Tibial nerve (tissue), 4 donors: ENCODE results near the gene PELO. TPM values are rescaled to one million over a fixed set of nuclear protein-coding genes. Genes with fewer than 3 reads are reported as not detected.

Experiments
- DNase-seq, 2 donors: peaks; one replicate each; pipeline ENCODE4 v3.0.0-alpha.2; 2019; ENCODE audit warnings: low spot score in 2 of 2
- H3K27ac ChIP-seq, 4 donors: fragments of 200-600 bp; sonication (generic) in 3 of 4; one replicate each; pipeline ENCODE4 v1.5.1; 2017 to 2019; ENCODE audit warnings: mild to moderate bottlenecking in 1 of 4
- H3K27me3 ChIP-seq, 2 donors: fragments of 200-600 bp; sonication (generic) in 1 of 2; one replicate each; pipeline versions ENCODE4 v1.5.1 to v1.6.0; 2017 to 2019
- H3K36me3 ChIP-seq, 3 donors: fragments of 200-600 bp; sonication (generic); one replicate each; pipeline ENCODE4 v1.5.1; 2018 to 2019
- H3K4me1 ChIP-seq, 4 donors: fragments of 200-600 bp; sonication (generic) in 3 of 4; one replicate each; pipeline ENCODE4 v1.5.1; 2017 to 2019
- H3K4me3 ChIP-seq, 4 donors: fragments of 200-600 bp; sonication (generic) in 3 of 4; one replicate each; pipeline ENCODE4 v1.5.1; 2017 to 2019; ENCODE audit warnings: mild to moderate bottlenecking in 1 of 4, moderate library complexity in 1 of 4
- H3K9me3 ChIP-seq, 4 donors: fragments of 200-600 bp; sonication (generic) in 3 of 4; one replicate each; pipeline ENCODE4 v1.5.1; 2017 to 2019
- CTCF ChIP-seq, 5 experiments: fragments of 200-600 bp in 3 of 5; fragments of 450-650 bp in 2 of 5; sonication (generic) in 3 of 5; IDR thresholded peaks; one replicate each; pipeline ENCODE4 v1.5.1; 2016 to 2019; ENCODE audit warnings: antibody characterized with exemption in 5 of 5, mild to moderate bottlenecking in 3 of 5, moderate library complexity in 2 of 5
- EP300 ChIP-seq, 2 donors: sonication (generic); formaldehyde crosslinking; IDR thresholded peaks; one replicate each; pipeline ENCODE4 v1.6.1; 2017; ENCODE audit warnings: antibody characterized with exemption in 2 of 2, mild to moderate bottlenecking in 1 of 2
- POLR2A ChIP-seq, 2 donors: fragments of 450-650 bp; IDR thresholded peaks; one replicate each; pipeline ENCODE4 v1.6.1; 2017; ENCODE audit warnings: antibody characterized with exemption in 2 of 2, mild to moderate bottlenecking in 2 of 2, moderate library complexity in 2 of 2
- WGBS, 2 donors: methylation state at CpG; one replicate each; pipeline ENCODE4 v1.1.5; 2018; 5-methylcytosine and 5-hydroxymethylcytosine counted together
- total RNA-seq, 4 donors: library from RNA; depleted of rRNA; stranded (reverse); fragments of >200 nt; gene quantifications; one replicate each; pipeline ENCODE4 v1.1.0, GENCODE V29; 2016

PELO gene
- total RNA-seq, 4 donors from 2014 or later: 8.4 to 17.8 (median 16.6) TPM

GRCh38 chr5:52822437-52822836 is 34.7 kb downstream of the PELO start:
- Histone ChIP-seq H3K4me3 (no peak overlapping the region), H3K9me3 (no peaks in the 10 kb centered on the region), H3K27me3 (no peaks in the 10 kb centered on the region), H3K27ac (peak overlapping the region in 2 of 4 donors; percentile 48 to 67), H3K36me3 (no peaks in the 10 kb centered on the region), H3K4me1 (peaks cover 0 to 20% (median 8%) of the 10 kb centered on the region in 4 donors)
- peak in 1 of 2 donors; percentile 29 for TF ChIP-seq EP300 (IDR thresholded peaks at IDR 0.05)
- TF ChIP-seq POLR2A (IDR thresholded peaks at IDR 0.05): no peak
- no peak for TF ChIP-seq CTCF (IDR thresholded peaks at IDR 0.05)
- WGBS, 2 donors: 23 to 49% methylated on average over 6 of the region's 6 CpGs
- peak; percentile 29 to 31 for DNase-seq

- Histone ChIP-seq H3K27ac (no peak overlapping the region), H3K4me1 (peaks cover 0 to 23% (median 8%) of the 10 kb centered on the region in 4 donors)
- DNase-seq: no peak
Observed at GRCh38 chr5:52824827-52825226, 37.1 kb downstream of the PELO start.

GRCh38 chr5:52825826-52826225 is 38.1 kb downstream of the PELO start:
- no peak for DNase-seq
- Histone ChIP-seq H3K4me3 (no peak overlapping the region), H3K27me3 (no peaks in the 10 kb centered on the region), H3K4me1 (peaks cover 0 to 31% (median 8%) of the 10 kb centered on the region in 4 donors), H3K27ac (no peak overlapping the region), H3K36me3 (no peaks in the 10 kb centered on the region), H3K9me3 (no peaks in the 10 kb centered on the region)
- TF ChIP-seq CTCF (IDR thresholded peaks at IDR 0.05) (no peak), POLR2A (IDR thresholded peaks at IDR 0.05) (no peak), EP300 (IDR thresholded peaks at IDR 0.05) (no peak)
- 83 to 90% methylated on average over 2 of the region's 2 CpGs for WGBS, 2 donors

More at GRCh38 chr5:52824827-52825226, 37.1 kb downstream of the PELO start:
- H3K9me3 ChIP-seq: no peaks in the 10 kb centered on the region
- WGBS, 2 donors: 98 to 100% methylated on average over 1 of the region's 1 CpG
- H3K4me3 ChIP-seq: no peak overlapping the region
- no peaks in the 10 kb centered on the region for H3K27me3 ChIP-seq
- TF ChIP-seq POLR2A (IDR thresholded peaks at IDR 0.05) (no peak), CTCF (IDR thresholded peaks at IDR 0.05) (no peak), EP300 (IDR thresholded peaks at IDR 0.05) (no peak)
- H3K36me3 ChIP-seq: no peaks in the 10 kb centered on the region

- Histone ChIP-seq H3K27ac (no peak overlapping the region), H3K4me3 (no peak overlapping the region), H3K4me1 (peaks cover 0 to 21% (median 5%) of the 10 kb centered on the region in 4 donors), H3K36me3 (no peaks in the 10 kb centered on the region), H3K27me3 (no peaks in the 10 kb centered on the region), H3K9me3 (no peaks in the 10 kb centered on the region)
- no peak for DNase-seq
- WGBS, 2 donors: 96 to 100% methylated on average over 1 of the region's 1 CpG
- TF ChIP-seq CTCF (IDR thresholded peaks at IDR 0.05): no peak
- no peak for TF ChIP-seq EP300 (IDR thresholded peaks at IDR 0.05)
- no peak for TF ChIP-seq POLR2A (IDR thresholded peaks at IDR 0.05)
Observed at GRCh38 chr5:52827815-52828214, 40.1 kb downstream of the PELO start.

- no peak for DNase-seq
- H3K27ac ChIP-seq: peak overlapping the region in 2 of 4 donors; percentile 46 to 73
- H3K36me3 ChIP-seq: no peaks in the 10 kb centered on the region
- TF ChIP-seq EP300 (IDR thresholded peaks at IDR 0.05): no peak
- no peak for TF ChIP-seq CTCF (IDR thresholded peaks at IDR 0.05)
- TF ChIP-seq POLR2A (IDR thresholded peaks at IDR 0.05): no peak
- peaks cover 0 to 12% (median 0%) of the 10 kb centered on the region in 4 donors for H3K4me1 ChIP-seq
- no peaks in the 10 kb centered on the region for H3K9me3 ChIP-seq
- H3K27me3 ChIP-seq: no peaks in the 10 kb centered on the region
- H3K4me3 ChIP-seq: no peak overlapping the region
Observed at GRCh38 chr5:52829664-52830063, 41.9 kb downstream of the PELO start.
